Body of pancreas (tissue), 4 donors: ENCODE results near the gene ADAMTSL2. TPM values are rescaled to one million over a fixed set of nuclear protein-coding genes. Genes with fewer than 3 reads are reported as not detected.

ENCODE experiments used
- ATAC-seq: fragments of 150-250 bp; one replicate; pipeline ENCODE4 v1.9.1; 2016
- DNase-seq, 4 donors: peaks; one replicate each; pipeline ENCODE4 v3.0.0-alpha.2; 2019
- H3K27ac ChIP-seq, 4 donors: fragments of 200-600 bp; sonication (generic); 1 replicate in 3 of 4; 2 replicates in 1 of 4; pipeline versions ENCODE4 v1.5.1 to v1.6.1; 2016 to 2019; ENCODE audit warnings: mild to moderate bottlenecking in 1 of 4, mixed read lengths in 1 of 4, moderate library complexity in 1 of 4
- H3K27me3 ChIP-seq, 2 donors: fragments of 200-600 bp; sonication (generic); one replicate each; pipeline ENCODE4 v1.6.0; 2016; ENCODE audit warnings: mild to moderate bottlenecking in 1 of 2
- H3K36me3 ChIP-seq, 2 donors: fragments of 200-600 bp; sonication (generic); replicated peaks in 1 of 2; 2 replicates each; pipeline ENCODE4 v1.5.1; 2016; ENCODE audit warnings: low read depth in 2 of 2; ENCODE audit not compliant: insufficient read depth in 1 of 2
- H3K4me1 ChIP-seq: fragments of 200-600 bp; sonication (generic); one replicate; pipeline ENCODE4 v1.6.0; 2016
- H3K4me3 ChIP-seq, 2 donors: fragments of 200-600 bp; sonication (generic); 1 replicate in 1 of 2; 2 replicates in 1 of 2; pipeline ENCODE4 v1.5.1; 2016 to 2019
- H3K9me3 ChIP-seq, 3 donors: fragments of 200-600 bp; sonication (generic); 1 replicate in 2 of 3; 2 replicates in 1 of 3; pipeline ENCODE4 v1.5.1; 2016
- CTCF ChIP-seq, 7 experiments: fragments of 450-650 bp in 4 of 7; fragments of 200-600 bp in 3 of 7; sonication (generic) in 3 of 7; IDR thresholded peaks; one replicate each; pipeline ENCODE4 v1.5.1; 2016 to 2019; ENCODE audit warnings: antibody characterized with exemption in 7 of 7
- POLR2A ChIP-seq, 3 donors: fragments of 450-650 bp; IDR thresholded peaks; one replicate each; pipeline ENCODE4 v1.6.1; 2016; ENCODE audit warnings: antibody characterized with exemption in 3 of 3, mild to moderate bottlenecking in 2 of 3
- WGBS, 2 donors: methylation state at CpG; one replicate each; pipeline ENCODE4 v1.1.5; 2017; 5-methylcytosine and 5-hydroxymethylcytosine counted together
- intact Hi-C: fragments of 100-400 bp; cut with DNase I; formaldehyde crosslinking; loops from one replicate; pipeline ENCODE4 v1.15.1; 2023
- total RNA-seq, 2 donors: library from RNA; depleted of rRNA; stranded (reverse); fragments of >200 nt; gene quantifications; one replicate each; pipeline ENCODE4 v1.1.0, GENCODE V29; 2016

ADAMTSL2 gene
- total RNA-seq, 2 donors from 2014 or later, result 4.2 to 21.8 TPM

GRCh38 chr9:133502112-133502511 lies 32.4 kb upstream of the ADAMTSL2 start:
- 90 to 100% methylated on average over 1 of the region's 1 CpG for WGBS, 2 donors
- Histone ChIP-seq H3K4me1 (peaks cover 13% of the 10 kb centered on the region), H3K9me3 (peaks cover 0 to 9% (median 0%) of the 10 kb centered on the region in 3 donors), H3K27ac (no peak overlapping the region), H3K4me3 (no peak overlapping the region), H3K27me3 (no peaks in the 10 kb centered on the region), H3K36me3 (no peaks in the 10 kb centered on the region)
- no peak for ATAC-seq
- TF ChIP-seq CTCF (IDR thresholded peaks at IDR 0.05), result no peak
- no peak for TF ChIP-seq POLR2A (IDR thresholded peaks at IDR 0.05)
- no peak for DNase-seq
- intact Hi-C loops, result no loop called here

DNA sequence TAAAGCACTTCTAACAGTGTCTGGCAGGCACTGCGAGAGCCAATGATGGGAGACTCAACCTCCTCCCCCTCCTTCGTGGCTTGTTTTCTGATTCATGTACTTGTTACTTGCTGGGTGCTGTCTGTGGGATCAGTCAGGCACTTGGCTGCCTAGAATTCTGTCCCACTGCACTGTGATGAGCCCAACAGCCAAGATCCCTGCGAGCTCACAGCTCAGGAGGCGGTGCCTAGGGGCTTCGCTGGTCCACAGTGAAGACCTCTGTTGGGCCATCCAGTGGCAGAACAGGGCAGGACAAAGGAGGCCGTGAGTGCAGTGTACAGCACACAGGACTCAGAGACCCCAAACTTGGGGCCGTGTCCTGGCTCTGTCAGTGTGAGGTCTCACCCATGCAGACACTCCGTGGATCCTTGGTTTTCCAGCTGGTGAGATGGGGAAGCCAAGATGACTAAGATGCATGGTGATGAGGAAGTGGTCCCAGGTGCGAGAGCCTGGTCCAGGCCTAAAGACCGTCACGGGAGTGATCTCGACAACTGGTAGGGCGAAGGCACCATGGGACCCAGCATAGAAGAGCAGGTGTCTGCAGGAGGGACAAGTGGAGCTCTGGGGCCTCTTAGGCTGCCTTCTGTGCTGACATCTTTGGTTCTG lies 29.2 kb upstream of the ADAMTSL2 start:
- H3K27me3 ChIP-seq, result no peaks in the 10 kb centered on the region
- peaks cover 0 to 9% (median 0%) of the 10 kb centered on the region in 3 donors for H3K9me3 ChIP-seq
- peak in 1 of 4 donors; percentile 7 for DNase-seq
- TF ChIP-seq POLR2A (IDR thresholded peaks at IDR 0.05) (no peak), CTCF (IDR thresholded peaks at IDR 0.05) (no peak)
- intact Hi-C loops, result no loop called here
- H3K36me3 ChIP-seq, result no peaks in the 10 kb centered on the region
- ATAC-seq, result no peak
- no peak overlapping the region for H3K27ac ChIP-seq
- WGBS, 2 donors, result 83 to 88% methylated on average over 10 to 12 of the region's 13 CpGs
- H3K4me1 ChIP-seq, result peaks cover 30% of the 10 kb centered on the region
- H3K4me3 ChIP-seq, result no peak overlapping the region

DNA sequence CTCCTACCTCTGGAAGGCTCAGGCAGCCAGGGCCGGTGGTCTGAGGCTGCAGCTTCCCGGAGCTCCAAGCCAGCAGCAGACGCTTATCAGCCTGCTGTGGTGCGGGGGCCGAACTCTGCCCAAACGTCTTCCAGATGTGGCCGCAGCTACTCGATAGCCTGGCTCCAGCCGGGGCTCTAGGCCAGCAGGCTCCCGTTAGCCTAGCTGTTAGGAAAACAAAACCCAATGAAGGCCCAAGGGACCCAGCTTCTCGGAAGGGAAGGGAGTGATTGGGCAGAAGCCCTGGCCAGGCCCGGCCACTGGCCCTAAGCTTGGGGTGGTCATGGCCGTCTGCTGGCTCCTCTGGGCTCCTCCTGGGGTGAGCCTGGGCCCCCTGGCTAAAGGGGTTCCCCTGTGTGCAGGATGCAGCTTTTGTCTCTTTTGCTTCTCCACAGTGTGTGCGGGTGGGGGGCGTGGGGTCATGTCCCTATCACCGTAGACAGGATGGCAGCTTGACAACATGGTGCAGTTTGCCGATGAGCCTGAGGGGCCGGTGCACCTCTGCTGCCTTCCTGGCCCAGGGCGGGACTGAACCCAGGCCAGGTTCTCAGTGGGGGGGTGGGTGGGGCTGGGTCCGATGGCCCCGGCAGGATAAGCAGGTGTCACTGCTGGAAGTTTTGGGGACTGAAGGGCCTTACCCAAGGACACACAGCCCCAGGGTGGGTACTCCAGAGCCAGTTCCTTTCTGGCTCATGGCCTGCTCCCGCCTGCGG lies 28.4 kb upstream of the ADAMTSL2 start:
- Histone ChIP-seq H3K4me3 (no peak overlapping the region), H3K4me1 (peaks cover 30% of the 10 kb centered on the region), H3K9me3 (peaks cover 0 to 9% (median 0%) of the 10 kb centered on the region in 3 donors), H3K27me3 (no peaks in the 10 kb centered on the region), H3K27ac (peak overlapping the region in 1 of 4 donors; percentile 32), H3K36me3 (no peaks in the 10 kb centered on the region)
- DNase-seq (peak in 2 of 4 donors; percentile 51 to 64), ATAC-seq (peak; percentile 33)
- intact Hi-C loops, result no loop called here
- TF ChIP-seq CTCF (IDR thresholded peaks at IDR 0.05) (no peak), POLR2A (IDR thresholded peaks at IDR 0.05) (no peak)
- 70 to 100% methylated on average over 1 to 23 of the region's 23 CpGs for WGBS, 2 donors

GRCh38 chr9:133506653-133507038 lies 27.9 kb upstream of the ADAMTSL2 start:
- H3K27ac ChIP-seq, result no peak overlapping the region
- H3K27me3 ChIP-seq, result no peaks in the 10 kb centered on the region
- ATAC-seq, result peak; percentile 53
- TF ChIP-seq CTCF (IDR thresholded peaks at IDR 0.05) (peak in 3 of 7 experiments; percentile 10 to 21 (median 12)), POLR2A (IDR thresholded peaks at IDR 0.05) (no peak)
- intact Hi-C loops, result no loop called here
- H3K4me3 ChIP-seq, result no peak overlapping the region
- H3K4me1 ChIP-seq, result peaks cover 30% of the 10 kb centered on the region
- 20 to 26% methylated on average over 2 to 18 of the region's 18 CpGs for WGBS, 2 donors
- no peaks in the 10 kb centered on the region for H3K36me3 ChIP-seq
- H3K9me3 ChIP-seq, result peaks cover 0 to 9% (median 0%) of the 10 kb centered on the region in 3 donors
- DNase-seq, result peak; percentile 35 to 58 (median 58)
